ENCODE data around the gene HSD17B11.
"Not testable (repeated sequence)": the region's sequence is repeated elsewhere in the genome, so short reads cannot be mapped to it uniquely, and the experiment has no call there.

HSD17B11 gene

GRCh38 chr4:87405211-87405820, 14.3 kb upstream of the HSD17B11 start:
- no peak for DNase-seq (ENCODE audit: low read depth)

DNA sequence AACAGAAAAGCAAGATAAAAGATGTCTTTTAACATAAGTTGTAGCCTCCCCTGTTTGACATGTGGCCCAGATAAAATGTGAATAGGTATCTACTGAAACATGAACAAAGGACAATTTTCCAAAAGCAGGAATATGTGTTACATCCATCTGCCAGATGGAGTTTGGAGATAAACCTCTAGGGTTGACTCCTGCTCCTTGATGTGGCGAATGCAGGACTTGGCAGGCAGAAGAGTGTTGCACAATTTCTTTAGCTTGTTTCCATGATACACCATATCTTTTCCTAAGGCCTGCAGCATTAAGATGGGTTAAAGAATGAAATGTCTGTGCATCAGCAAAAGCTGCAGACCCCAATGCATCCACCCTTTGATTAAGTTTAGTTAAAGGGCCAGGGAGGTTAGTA, 12.7 kb upstream of the HSD17B11 start:
- peak; percentile 13 for DNase-seq (ENCODE audit: low read depth)

DNA sequence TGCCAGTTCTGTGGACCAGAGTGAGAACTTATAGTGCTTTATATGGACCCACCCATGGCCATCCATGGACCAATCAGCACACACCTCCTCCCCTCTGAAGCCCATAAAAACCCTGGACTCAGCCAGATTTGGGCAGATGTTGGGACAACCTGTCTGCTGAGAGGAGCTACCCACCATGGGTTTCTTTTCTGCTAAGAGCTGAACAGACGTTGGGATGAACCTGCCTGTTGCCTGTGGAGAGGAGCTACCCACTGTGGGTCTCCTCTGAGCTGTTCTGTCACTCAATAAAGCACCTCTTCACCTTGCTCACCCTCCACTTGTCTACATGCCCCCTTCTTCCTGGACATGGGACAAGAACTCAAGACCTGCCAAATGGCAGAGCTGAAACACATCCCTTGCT, 9.0 kb upstream of the HSD17B11 start:
- no peak for DNase-seq (ENCODE audit: low read depth)

DNA sequence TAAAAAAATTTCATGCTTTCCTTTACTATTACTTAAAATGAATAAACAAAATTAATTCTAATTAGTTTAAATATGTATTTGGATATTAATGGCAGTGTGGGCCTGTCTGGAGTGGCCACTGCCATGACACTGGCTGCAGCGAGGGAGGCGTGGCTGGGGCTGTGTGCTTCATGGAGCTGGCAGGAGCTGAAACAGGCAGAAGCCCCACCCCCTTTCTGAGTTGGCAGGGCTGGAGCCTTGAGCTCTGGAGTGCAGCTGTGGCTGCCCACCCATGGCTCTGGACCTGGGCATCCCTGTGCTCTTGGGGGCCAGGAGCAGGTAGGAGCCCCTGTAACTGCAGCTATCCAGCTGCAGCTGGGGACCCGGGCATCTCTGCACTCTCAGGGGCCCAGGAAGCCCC, 8.2 kb upstream of the HSD17B11 start:
- no peak for DNase-seq (ENCODE audit: low read depth)

DNA sequence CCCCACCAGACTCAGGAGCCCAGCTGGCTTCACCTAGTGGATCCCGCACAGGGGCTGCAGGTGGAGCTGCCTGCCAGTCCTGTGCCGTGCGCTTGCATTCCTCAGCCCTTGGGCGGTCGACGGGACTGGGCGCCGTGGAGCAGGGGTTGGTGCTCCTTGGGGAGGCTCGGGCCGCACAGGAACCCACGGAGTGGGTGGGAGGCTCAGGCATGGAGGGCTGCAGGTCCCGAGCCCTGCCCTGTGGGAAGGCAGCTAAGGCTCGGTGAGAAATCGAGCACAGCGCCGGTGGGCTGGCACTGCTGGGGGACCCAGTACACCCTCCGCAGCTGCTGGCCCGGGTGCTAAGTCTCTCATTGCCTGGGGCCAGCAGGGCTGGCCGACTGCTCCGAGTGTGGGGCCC, 4.9 kb upstream of the HSD17B11 start:
- not testable (repeated sequence) for DNase-seq (ENCODE audit: low read depth)

DNA sequence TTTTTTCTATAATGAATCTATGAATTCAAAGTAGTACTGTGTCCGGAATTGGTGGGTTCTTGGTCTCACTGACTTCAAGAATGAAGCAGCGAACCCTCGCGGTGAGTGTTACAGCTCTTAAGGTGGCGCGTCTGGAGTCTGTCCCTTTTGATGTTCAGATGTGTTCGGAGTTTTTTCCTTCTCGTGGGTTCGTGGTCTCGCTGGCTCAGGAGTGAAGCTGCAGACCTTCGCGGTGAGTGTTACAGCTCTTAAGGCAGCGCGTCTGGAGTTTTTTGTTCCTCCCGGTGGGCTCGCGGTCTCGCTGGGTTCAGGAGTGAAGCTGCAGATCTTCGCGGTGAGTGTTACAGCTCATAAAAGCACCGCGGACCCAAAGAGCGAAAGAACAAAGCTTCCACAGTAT, 4.1 kb upstream of the HSD17B11 start:
- DNase-seq (ENCODE audit: low read depth): not testable (repeated sequence)

DNA sequence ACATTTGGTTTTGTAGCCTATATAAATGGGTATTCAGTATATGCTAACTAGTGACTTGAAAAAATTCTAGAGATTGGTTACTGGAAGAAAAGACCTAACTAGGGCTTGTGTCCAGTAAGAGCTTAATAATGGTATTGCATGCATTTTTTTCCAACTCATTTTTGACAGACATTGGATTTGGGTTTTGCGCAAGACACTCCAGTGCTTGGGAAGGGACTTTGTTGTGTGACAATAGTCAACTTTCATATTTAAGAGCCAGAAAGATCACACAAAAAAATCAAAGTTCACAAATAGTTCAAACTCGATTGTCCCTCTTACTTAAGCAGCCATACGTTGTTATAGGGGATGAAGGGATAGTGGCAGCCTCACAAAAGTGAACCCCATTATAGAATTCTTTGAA, 1.2 kb upstream of the HSD17B11 start:
- no peak for DNase-seq (ENCODE audit: low read depth)

GRCh38 chr4:87391576-87392054, 627 bp upstream of the HSD17B11 start:
- DNase-seq (ENCODE audit: low read depth): no peak

- no peak for DNase-seq (ENCODE audit: low read depth)
Measured at GRCh38 chr4:87390551-87390890, 467 bp downstream of the HSD17B11 start.

DNA sequence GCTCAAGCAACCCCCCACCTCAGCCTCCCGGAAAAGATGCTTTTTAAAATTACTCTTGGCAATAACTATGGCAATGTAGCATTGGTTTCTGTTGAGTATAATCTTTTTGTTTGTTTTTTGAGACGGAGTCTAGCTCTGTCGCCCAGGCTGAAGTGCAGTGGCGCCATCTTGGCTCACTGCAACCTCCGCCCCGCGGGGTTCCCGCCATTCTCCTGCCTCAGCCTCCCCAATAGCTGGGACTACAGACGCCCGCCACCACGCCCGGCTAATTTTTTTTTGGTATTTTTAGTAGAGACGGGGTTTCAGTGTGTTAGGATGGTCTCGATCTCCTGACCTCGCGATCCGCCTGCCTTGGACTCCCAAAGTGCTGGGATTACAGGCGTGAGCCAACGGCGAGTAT, 933 bp downstream of the HSD17B11 start:
- DNase-seq (ENCODE audit: low read depth): not testable (repeated sequence)

GRCh38 chr4:87388901-87389300, 2.1 kb downstream of the HSD17B11 start:
- DNase-seq (ENCODE audit: low read depth): no peak

DNA sequence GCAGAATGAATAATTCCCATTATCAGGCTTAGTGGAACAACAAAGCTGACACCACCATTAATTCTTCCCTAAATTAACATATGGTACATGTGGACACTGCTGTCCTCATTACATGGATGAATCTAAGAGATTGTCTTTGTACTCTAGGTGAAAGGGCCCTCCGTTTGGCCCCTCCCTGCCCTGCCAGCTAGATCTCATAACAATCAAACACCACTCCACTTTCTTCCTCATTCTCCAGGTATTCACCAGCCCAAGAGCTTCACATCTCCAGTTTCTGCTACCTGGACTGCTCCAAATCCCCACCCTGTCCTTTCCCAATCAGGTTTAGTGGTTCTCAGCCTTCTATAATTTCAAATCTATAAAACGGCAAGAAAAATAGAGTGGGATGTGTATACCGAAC, 3.8 kb downstream of the HSD17B11 start:
- no peak for DNase-seq (ENCODE audit: low read depth)

- DNase-seq (ENCODE audit: low read depth): not testable (repeated sequence)
Measured at GRCh38 chr4:87384466-87385132, 6.4 kb downstream of the HSD17B11 start.

- DNase-seq (ENCODE audit: low read depth): no peak
Measured at GRCh38 chr4:87382931-87383330, 8.1 kb downstream of the HSD17B11 start.

DNA sequence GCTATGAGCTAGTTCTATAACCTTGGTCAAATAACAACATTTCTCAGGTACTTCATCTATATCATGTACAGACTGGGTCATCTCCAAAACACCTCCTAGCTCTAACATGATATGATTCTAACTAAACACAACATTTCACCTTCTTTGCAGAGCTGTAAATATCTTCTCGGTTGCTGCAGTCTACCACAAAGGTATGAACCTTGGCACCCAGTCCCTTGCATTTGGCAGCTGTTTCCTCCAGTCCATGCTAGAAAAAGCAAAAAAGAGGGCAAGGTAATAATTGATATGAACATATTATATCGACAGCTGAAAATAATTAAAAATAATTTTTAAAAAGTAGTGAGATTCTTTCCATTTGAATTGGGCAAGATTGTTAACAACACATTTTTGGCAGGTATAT, 8.9 kb downstream of the HSD17B11 start:
- no peak for DNase-seq (ENCODE audit: low read depth)

GRCh38 chr4:87377816-87378215, 13.2 kb downstream of the HSD17B11 start:
- DNase-seq (ENCODE audit: low read depth): no peak

DNA sequence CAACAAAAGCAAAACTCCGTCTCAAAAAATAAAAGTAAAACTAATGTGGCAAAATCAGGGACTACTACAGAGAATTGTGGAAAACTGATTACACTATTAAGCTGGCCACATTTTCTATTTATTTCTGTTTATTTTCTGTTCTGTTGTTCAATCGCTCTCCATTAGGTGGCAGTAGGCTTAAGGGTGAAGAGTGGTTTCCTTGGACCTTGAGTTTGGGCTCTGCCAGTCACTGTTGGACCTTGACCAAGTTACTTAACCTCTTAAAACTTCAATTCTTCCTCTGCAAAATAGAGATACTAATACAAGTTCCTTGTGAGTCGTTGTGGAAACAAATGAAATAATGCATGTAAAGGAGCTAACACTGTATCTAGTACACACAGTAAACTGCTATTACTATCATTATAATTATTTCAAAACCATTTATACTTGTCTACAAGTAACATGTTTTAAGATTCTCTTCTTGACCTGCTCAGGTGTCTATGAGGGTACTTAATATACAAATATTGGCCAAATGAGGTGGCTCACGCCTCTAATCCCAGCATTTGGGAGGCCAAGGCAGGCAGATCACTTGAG, 15.2 kb downstream of the HSD17B11 start:
- peak; percentile 86 for DNase-seq (ENCODE audit: low read depth)

- no peak for DNase-seq (ENCODE audit: low read depth)
Measured at GRCh38 chr4:87370068-87370467, 20.9 kb downstream of the HSD17B11 start.

DNA sequence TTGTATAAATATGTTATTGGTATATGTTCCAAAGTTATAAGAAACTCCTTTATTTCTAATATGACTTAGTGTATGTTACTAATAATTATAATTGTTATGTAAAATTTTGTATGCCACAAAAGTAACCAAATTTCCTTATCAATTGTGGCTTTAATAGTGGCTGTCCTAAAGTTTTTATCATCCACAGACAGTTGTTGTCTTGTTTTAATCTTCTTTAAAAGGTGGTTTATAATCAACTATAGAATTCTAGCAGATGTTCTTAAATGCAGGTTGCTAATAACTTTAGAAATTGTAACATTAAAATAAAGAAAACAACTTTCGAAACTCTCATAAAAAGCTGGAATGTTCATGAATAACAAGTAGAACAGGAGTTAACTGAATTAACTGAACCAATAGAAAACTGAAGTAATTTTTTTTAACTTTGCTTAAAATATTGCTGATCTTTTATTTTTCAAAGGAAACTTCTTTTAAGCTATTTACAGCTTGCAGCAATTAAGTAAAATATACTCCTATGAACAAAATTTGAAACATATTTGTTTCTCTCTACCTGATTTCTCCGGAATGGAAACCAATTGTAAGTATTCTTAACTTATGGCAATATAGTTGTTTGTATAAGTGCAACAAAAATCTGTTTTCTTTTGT, 24.3 kb downstream of the HSD17B11 start:
- DNase-seq (ENCODE audit: low read depth): no peak

- DNase-seq (ENCODE audit: low read depth): no peak
Measured at GRCh38 chr4:87365348-87365747, 25.6 kb downstream of the HSD17B11 start.

GRCh38 chr4:87363552-87363951, 27.4 kb downstream of the HSD17B11 start:
- no peak for DNase-seq (ENCODE audit: low read depth)

GRCh38 chr4:87360338-87360935, 30.6 kb downstream of the HSD17B11 start:
- no peak for DNase-seq (ENCODE audit: low read depth)

DNA sequence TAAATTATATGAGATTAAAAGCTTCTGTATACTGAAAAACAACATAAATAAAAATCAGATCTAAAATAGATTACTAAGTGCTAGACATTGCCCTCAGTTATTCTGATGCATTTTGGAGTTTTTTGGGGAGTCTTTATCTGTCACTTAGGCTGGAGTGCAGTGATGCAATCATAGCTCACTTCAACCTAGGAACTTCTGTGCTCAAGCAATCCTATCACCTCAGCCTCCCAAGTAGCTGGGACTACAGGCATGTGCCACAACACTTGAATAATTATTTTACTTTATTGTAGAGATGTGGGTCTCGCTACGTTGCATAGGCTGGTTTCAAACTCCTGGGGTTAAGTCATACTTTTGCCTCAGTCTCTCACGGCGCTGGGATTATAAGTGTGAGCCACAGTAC, 31.7 kb downstream of the HSD17B11 start:
- DNase-seq (ENCODE audit: low read depth): no peak

All from fibroblast of gingiva (primary cell).